Gastroesophageal sphincter (tissue), 3 donors: Measurements from ENCODE around the gene PARD3.

Source experiments
- EP300 ChIP-seq: sonication (generic); formaldehyde crosslinking; IDR thresholded peaks from one replicate; pipeline ENCODE4 v1.6.1; 2017; ENCODE audit warnings: antibody characterized with exemption, mild to moderate bottlenecking
- POLR2A ChIP-seq, 2 donors: fragments of 450-650 bp; IDR thresholded peaks; one replicate each; pipeline ENCODE4 v1.6.1; 2017; ENCODE audit warnings: antibody characterized with exemption in 2 of 2, mild to moderate bottlenecking in 2 of 2, moderate library complexity in 1 of 2
- POLR2AphosphoS5 ChIP-seq: sonication (generic); formaldehyde crosslinking; IDR thresholded peaks from one replicate; pipeline ENCODE4 v1.6.1; 2017; ENCODE audit warnings: antibody characterized with exemption
- TF ChIP-seq, protein P1 (sequence below), 4 experiments: fragments of 200-600 bp in 2 of 4; fragments of 450-650 bp in 2 of 4; sonication (generic) in 1 of 4; IDR thresholded peaks; one replicate each; pipeline ENCODE4 v1.5.1; 2017 to 2019; ENCODE audit warnings: antibody characterized with exemption in 4 of 4, mild to moderate bottlenecking in 2 of 4, moderate library complexity in 2 of 4

- TF ChIP-seq, protein P1, sequence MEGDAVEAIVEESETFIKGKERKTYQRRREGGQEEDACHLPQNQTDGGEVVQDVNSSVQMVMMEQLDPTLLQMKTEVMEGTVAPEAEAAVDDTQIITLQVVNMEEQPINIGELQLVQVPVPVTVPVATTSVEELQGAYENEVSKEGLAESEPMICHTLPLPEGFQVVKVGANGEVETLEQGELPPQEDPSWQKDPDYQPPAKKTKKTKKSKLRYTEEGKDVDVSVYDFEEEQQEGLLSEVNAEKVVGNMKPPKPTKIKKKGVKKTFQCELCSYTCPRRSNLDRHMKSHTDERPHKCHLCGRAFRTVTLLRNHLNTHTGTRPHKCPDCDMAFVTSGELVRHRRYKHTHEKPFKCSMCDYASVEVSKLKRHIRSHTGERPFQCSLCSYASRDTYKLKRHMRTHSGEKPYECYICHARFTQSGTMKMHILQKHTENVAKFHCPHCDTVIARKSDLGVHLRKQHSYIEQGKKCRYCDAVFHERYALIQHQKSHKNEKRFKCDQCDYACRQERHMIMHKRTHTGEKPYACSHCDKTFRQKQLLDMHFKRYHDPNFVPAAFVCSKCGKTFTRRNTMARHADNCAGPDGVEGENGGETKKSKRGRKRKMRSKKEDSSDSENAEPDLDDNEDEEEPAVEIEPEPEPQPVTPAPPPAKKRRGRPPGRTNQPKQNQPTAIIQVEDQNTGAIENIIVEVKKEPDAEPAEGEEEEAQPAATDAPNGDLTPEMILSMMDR (IDR thresholded peaks at IDR 0.05), result no peak
- TF ChIP-seq POLR2AphosphoS5 (no peak), EP300 (no peak), POLR2A (IDR thresholded peaks at IDR 0.05) (no peak)
Measured at GRCh38 chr10:34340934-34341333, 474.2 kb downstream of the PARD3 start.
